GM18858 (cell line): ENCODE results near the gene SHANK2.

Source experiments
- ATAC-seq: cut with Tn5 transposase; IDR thresholded peaks from one replicate; pipeline ENCODE4 v1.9.1; 2021; ENCODE audit not compliant: unreplicated experiment

SHANK2 gene

DNA sequence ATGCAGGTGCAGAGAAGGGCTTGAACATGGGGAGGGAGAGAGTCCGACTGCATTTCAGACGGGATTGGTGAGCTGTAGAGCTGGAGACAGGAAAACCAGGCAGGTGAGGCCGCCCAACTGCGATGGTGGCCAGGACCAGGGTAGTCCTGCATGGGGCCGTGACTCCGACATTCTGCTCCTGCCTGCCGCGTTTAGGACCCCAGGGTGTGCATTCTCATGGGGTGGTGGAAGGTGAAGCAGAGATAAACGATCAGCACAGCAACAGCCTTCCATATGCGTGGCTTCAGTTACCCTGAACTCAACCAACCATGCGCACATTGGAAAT lies 29.3 kb downstream of the SHANK2 start:
- no peak for ATAC-seq

DNA sequence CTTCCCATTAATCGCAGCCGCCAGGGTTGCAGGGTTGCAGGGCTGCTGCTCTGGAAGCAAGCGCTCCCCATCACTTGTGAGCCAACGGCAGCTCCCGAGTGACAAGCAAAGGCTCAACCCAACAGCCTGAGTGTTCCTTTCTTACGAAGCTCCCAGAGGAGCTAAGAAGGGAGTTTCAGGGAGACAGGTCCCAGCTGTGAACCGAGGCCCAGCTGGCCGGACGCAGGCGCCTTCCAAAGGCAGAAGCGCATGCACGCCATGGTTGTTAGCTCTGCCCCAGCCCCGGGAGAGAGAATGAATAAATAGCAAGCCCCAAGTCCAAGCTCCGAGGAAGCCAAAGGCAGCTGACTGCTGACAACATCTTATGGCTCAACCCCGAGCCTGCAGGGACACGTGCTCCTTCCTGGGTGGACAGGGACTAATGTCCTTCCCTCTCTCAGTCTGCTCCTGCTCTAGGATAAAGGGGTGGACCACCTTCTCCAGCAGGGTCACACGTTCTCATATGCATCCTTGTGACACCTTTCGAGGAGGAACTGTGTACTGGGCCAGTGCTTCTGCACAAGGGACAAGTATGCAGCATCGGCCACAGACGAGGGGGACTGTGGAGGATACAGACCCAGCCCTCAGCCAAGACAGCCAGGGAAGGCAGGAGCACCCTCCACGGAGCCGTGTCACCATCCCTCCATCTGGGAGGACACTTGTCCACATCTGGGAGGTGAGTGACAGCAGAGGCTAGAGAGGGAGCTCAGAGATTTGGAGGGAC lies 29.9 kb downstream of the SHANK2 start:
- no peak for ATAC-seq

DNA sequence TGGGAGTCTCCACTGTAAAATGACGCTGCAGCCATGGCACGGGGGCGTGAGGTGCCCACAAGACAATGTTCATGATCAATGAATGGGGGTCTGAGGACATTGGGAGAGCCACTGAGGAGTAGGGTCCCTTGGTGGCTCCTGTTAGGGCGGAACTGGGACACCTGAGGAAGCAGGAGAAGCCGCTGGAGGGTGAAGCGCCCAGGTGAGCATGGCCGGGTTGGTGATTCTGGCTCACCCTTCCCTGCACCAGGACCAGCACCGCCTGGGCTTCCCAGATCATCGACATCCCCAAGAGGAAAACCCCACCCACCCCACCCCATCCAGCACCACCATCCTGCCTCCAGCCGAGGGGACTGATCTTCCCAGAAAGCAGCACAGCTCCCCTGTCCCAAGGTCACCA lies 30.6 kb downstream of the SHANK2 start:
- ATAC-seq, result no peak

DNA sequence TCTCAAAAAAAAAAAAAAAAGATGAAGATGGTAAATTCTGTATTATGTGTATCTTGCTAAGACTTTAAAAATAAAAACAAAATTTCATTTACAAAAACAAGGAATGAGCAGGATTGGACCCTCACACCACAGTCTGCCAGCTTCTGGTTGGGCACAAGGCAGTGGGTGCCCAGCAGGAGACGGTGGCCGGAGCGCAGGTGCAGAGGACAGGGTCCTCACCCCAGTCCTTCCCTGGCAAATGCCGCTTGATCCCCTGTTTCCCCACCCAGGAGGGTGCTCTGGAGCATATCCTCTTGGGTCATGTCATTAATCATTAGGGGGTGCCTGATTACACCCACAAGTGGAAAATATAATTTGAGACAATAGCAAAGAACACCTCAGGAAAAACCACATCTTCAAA lies 31.2 kb downstream of the SHANK2 start:
- ATAC-seq, result no peak

DNA sequence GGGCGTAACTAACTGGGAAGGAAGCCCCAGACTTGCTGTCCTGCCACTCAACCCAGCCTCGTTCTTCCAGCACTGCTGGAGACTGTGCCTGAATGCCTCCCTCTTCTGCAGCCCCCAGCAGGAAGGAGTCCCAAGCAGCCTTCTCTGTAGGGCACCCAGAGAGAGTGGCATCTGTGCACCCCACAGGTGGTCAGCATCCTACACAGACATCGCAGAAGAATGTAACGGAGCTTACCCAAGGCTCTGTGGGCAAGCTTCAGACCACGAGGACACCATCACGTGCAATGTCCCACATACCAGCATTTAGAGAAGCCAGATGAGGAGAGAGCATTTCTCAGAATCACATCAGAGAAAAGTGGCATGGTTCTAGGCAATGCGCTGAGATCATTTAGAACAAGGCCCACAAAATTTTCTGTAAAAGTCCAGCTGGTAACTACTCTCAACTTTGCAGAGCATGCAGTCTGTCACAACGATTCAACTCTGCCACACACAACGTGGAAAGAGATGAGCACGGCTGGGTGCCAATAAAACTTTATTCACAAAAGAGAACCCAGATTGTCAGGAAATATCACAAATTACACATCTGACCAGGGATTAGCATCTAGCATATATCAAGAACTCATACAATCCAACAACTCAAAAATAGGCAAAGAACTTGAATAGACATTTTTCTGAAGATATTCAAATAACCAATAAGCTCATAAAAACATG lies 33.4 kb downstream of the SHANK2 start:
- ATAC-seq, result no peak

DNA sequence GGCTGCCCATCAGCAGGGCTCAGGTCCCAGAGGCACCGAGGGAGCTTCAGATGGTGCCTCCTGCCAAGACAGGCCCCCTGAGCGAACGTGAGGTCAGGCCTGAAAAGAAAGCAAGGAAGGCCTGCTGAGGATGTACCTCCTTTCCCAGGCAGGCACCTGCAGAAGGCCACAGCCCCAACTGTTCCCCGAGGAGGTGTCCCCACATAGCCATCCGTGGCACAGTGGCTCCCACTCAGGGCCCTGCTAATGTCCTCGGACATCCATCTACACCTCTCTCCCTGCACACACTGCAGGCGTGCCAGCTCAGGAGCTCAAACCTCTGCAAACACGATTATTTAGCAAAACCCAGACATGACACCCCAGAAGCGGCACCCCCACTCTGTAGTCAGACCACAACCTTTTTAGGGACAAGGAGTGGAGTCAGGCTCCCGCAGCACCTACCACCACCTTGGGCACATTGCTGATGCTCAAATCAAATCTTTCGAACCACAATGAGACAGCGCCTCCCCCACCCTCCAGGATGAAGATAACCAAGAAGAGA lies 36.9 kb downstream of the SHANK2 start:
- ATAC-seq, result no peak

DNA sequence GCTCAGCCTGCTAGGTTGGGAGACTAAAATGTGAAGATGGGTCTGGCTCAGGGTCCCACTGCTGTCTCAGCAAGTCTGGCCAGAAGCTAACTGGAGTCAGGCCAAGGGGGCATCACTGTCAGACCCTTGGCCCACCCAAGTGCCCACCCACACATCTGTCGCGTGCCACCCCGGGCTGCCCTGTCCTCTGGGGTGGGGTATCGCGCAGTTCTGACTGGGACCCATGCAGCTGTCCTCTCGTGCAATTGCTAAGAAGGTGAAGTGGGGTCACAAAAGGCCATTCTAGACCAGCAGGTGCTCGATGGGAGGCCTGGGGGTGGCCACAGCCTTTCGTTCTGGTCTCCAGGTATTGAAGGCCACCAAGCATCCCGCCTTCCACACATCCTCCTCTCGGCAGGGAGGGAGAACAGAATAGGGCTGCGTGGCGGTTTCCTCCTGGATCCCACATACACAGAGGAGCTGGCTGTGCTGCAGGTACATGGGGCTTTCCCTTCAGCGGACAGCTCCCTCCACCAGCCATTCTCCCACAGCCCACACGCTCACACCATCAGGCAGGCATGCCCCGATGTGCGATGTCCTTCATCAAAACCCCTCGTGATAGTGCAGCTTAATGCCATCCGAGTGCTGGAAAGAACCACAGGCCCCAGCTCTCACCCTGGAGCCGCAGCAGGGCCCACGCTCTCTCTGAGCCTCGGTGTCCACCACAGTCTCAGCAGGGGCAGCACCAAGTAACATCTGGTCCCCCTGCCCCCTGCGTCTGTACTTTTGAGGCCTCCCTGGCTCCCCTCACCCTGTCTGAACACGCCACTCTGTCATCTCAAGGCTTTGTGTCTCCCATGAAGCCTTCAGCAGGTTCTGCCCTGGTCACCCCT lies 37.6 kb downstream of the SHANK2 start:
- no peak for ATAC-seq

DNA sequence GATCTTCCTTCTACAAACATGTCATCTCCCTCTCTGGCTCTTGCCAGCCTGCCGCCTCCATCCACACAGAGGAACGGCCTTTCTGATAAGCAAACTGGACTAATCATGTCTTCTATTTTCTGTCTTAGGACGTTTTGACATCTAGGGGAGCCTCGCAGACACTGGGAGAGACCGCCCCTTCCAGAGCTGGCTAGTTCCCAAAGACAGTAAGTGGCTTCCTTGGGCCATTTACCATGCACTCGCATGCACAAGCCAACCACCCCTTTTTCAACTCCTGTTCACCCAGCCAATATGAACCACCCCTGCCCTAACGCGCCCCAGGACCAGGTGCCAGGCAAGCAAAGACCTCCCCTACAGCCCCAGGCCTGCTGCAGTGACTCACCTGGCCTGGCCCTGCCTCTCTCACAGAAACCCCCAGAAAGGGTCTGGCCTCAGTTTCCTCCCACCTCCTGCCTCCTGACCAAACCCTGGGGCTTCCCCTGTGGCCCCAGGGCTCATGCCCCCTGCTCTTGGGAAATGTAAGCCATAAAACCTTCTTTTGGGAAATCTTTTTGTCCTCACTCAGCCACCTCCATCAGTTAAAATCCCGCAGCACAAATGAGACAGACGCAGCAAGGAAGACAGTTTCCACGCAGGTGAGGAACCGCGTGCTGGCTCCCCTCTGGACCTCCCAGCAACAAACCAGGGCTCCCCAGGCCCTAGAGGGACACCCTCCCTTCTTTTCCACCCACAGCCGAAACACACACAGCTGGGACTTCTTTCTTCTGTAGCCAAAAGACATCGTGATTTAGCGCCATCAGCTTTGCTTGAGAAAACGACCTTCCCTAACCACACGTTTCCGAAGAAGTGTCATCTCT lies 38.5 kb downstream of the SHANK2 start:
- no peak for ATAC-seq

DNA sequence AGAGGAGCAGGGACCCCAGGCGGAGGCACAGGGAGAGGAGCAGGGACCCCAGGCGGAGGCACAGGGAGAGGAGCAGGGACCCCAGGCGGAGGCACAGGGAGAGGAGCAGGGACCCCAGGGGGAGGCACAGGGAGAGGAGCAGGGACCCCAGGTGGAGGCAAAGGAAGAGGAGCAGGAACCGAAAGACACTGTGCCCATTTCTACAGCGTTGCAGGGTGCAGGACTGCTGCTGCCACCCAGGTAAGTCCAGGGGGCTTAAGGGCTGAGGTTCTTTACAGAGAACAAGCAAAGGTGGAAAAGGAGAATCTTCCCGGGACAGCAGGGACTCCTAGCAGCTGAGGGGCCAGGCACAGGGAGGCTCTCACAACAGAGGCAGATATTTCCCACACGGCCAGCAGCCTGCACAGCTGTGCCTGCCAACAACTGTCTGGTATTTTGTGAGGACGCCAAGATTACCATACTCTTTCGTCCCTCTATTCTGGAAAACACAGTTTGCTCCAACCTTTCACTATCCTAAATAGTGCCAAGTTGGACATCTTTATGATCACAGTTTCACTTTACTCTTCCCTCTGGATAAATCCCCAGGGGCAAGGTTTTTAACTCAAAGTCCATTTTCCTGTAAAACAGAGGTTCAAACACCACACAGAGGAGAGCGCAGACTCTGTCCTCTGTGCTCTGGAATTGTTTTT lies 39.4 kb downstream of the SHANK2 start:
- no peak for ATAC-seq

DNA sequence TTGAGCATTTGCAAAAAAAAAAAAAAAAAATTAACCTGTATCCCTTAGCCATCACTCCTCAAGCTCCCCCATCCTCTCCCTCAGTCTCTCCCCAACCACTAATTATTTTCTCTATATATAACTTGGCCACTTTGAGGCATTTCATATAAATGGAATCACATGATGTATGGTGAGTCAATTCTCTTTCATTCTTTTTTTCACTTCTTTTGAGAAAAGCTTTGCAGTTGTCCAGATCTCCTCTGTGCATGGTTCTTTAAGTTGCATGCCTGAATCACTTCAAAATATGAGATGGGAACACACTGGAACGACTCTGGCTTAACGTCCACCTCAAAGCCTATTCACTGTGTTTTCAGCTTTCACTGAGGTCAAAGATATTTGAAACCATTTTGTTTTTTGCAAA lies 40.7 kb downstream of the SHANK2 start:
- ATAC-seq, result no peak

DNA sequence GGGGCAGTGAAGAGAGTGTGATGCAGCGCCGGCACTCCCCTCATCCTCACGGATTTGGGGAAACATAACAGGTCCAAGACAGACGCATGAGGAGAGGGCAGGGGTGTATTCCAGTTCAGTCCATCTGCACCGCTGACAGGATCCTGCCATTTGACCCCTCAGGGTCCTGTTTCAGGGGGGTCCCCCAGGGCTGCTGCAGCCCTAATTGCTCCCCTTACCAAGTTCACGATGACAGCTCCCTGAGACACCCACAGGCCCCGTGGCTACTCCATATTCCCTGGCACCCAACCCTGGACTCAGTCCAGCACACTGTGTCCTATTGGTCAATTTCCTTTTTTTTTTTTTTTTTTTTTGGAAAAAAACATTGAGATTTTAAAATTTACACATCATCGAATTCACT lies 41.5 kb downstream of the SHANK2 start:
- ATAC-seq, result no peak

DNA sequence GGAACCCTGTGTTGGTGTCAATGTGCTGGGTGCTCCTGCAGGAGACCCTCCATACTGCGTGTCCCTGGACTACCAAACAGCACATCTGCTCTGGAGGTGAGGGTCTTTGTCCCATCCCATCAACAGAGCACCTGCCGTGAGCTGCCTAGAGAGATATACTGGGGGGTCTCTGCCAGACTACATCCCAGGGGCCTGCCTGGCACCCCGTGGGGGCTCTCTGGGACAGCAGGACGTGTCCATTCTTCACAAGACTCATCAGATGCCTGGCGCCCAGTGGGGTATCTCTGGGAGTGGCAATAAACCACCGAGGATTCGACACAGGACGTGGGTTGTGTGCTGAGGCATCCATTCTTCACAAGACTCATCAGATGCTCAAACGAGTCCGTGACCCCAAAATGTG lies 42.7 kb downstream of the SHANK2 start:
- no peak for ATAC-seq

DNA sequence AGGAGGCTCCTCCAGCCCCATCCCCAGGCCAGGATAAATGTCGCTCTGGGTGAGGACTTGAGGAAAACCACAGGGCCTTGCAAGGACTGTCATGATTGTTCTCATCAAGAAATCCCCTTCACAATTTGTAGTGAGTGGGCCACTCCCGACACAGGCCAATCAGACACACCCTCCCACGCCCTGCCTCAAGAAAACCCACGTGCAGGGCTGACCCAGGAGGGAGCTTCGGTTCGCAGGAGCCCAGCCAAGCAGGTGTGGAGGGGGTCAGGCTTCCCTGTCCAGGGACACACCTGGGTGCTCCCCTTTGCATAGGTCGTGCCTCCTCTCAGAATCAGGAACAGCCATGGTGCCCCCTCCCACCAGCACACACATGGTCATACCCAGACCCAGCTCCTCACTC lies 43.2 kb downstream of the SHANK2 start:
- ATAC-seq, result no peak

DNA sequence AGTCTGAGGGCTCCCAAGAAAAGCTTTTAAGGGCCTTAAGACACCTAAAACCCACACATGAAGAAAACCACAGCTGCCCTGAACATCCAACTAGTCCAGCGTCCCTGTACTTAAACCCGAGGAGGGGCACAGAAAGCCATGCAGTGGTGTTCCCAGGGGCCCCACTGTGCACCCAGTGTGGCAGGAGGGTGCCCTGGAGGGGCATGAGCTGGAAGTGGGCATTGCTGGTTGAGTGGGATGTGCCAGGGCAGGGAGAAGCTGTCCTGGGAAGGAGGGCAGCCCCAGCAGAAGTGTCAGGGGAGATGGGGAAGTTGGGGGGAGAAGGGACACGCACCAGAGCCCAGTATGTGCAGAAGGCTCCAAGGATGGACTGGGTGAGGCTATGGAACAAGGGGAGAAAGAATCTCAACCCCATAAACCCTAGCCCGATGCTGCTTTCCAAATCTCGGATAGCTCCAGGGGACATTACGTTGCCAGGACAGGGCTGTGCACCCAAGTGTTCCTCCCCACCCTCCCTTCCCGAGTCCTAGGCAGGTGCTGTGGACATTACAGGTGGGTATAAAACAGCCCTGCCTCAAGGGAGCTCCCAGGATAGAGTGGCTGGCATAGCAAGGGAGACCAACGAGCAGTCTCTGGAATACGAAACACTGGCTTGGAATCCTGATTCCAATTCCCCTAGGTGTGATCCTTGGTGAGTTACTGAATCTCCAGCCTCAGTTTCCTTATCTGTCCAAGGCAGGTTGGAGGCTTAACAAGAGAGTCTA lies 44.2 kb downstream of the SHANK2 start:
- ATAC-seq, result no peak

DNA sequence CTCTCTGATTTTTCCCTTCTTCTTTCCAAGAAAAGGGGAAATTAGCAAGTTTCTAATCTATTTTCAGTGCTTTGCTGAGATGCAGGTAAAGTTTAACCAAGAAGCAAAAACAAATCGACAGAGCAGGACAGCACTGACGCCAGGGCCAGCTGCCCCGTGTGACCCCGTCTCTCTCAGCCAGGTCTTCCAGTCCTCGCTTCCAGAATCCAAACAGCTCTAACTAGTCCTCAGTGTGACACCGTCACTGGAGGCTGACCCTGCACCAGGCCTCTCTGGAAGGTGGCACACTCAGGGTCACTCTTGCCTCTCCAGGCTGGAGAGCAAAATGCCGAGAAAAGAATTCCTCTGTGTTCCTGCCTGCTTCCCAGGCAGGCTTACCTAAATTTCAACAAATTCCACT lies 44.8 kb downstream of the SHANK2 start:
- no peak for ATAC-seq

DNA sequence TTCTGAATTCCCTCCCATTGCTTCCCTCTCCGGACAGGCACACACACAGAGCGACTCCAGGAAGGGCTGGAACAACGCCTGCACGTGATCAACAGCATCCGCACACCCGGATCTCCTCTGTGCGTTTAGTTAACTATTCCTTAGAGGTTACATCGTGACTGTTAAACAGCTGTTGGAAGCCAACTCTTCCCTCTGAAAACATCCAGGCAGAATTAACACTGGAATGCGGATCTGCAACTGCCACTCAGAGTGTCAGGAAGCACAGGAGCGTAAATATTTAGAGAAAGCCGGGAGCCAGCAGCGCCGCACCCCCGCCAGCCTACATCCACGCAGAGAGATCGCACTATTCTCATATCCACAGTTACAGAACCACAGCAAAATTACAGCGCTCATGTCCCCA lies 46.2 kb downstream of the SHANK2 start:
- ATAC-seq, result no peak

DNA sequence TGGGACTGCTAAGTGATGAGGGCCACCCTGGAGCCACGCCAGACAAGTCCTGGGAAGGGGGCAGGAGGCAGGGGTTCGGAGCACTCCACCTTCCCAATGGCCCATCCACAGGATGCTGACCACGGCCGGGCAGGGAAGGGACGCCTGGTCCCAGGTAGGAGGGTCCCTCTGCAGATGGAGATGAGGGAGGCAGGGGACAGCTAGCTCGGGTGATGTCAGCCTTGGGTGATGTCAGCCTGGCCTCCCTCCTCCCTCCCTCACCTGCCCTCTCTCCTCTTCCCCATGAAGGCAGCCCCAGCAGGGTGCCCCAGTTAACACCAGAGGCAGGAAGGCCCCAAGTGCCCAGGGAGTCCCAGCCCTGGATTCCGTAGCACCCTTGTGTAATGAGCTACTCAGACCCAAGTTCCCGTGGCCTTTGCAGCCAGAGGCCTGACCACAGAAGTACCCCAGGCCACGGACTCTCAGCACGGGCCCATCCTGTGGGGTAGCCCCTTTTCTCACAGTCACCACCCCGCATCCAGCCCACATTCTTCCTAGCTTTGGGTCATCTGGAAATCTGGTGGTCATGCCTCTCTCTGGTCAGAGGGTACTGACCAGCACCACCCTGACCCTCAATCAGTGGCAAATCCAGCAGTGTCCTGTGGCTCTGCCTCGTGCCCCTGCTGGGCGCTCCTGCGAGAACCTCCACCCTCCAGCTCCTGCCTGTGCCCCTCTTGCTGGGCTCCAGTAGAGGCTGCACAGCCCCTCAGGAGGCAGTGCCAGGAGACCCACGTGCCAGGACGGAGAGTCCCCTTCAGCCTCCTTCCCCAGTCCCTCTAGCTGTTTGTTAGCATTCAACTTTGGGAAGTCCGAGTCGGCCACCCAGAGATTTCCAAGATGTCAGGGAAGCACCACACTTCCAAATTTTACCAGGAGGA lies 47.4 kb downstream of the SHANK2 start:
- ATAC-seq, result no peak

DNA sequence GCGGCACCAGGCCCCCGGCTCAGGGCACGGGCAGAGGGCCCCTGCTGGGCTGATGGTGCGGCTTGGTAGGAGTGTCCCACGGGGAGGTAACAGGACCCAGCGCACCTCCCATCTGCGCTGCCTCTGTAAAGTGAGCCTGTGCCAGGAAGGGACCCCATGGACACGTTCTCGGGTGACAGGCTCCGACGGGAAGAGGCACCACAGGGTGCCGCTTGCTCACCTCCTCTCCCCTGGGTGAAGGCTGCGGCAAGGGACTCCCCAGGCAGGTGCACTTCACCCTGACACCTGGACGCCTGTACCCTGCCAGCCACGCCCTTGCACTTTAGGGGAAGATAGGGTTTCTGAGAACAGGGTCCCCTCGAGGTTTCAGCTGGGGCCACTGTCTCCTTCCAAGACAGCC lies 48.1 kb downstream of the SHANK2 start:
- no peak for ATAC-seq
